Duodenal mucosa (tissue), 2 donors: ENCODE measurements around the gene DLG2.

Experiments used
- H3K27ac ChIP-seq: one replicate; pipeline ENCODE4 v1.7.0; 2013; ENCODE audit warnings: low read depth, low read length
- H3K27me3 ChIP-seq, 2 donors: one replicate each; pipeline ENCODE4 v1.7.0; 2013; ENCODE audit warnings: low read length in 2 of 2, control low read depth in 1 of 2; ENCODE audit not compliant: insufficient read depth in 2 of 2, control insufficient read depth in 1 of 2
- H3K36me3 ChIP-seq, 2 donors: one replicate each; pipeline ENCODE4 v1.7.0; 2013; ENCODE audit warnings: low read length in 2 of 2, control low read depth in 1 of 2; ENCODE audit not compliant: insufficient read depth in 2 of 2, control insufficient read depth in 1 of 2
- H3K4me1 ChIP-seq, 2 donors: one replicate each; pipeline ENCODE4 v1.7.0; 2013; ENCODE audit warnings: low read length in 2 of 2, control low read depth in 1 of 2; ENCODE audit not compliant: insufficient read depth in 2 of 2, control insufficient read depth in 1 of 2
- H3K4me3 ChIP-seq, 2 donors: one replicate each; pipeline ENCODE4 v1.7.0; 2013; ENCODE audit warnings: low read length in 2 of 2, low read depth in 1 of 2
- H3K9ac ChIP-seq, 2 donors: one replicate each; pipeline ENCODE4 v1.7.0; 2013; ENCODE audit warnings: low read length in 2 of 2, low read depth in 1 of 2
- H3K9me3 ChIP-seq, 2 donors: one replicate each; pipeline ENCODE4 v1.7.0; 2013; ENCODE audit warnings: low read length in 2 of 2, control low read depth in 1 of 2; ENCODE audit not compliant: control insufficient read depth in 1 of 2

DLG2 gene

DNA sequence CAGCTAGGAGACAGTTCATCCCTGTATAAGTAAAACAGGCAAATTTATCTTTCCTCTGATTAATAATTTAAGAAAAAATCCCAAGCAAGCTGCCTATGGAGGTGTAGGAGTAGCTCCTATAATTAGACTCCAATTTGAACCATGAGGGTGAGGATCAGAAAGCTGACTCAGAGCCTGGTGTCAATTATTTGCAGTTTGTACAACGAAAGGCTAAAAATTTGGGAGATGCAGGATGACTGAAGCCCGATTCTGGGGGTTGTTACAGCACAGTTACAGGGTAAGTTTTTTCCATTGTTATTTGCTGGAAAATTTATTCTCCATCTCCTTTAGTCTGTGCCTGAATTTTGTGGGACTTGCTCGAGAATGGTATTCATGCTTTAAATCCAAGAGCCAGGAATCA, 1981.6 kb downstream of the DLG2 start:
- Histone ChIP-seq H3K4me3 (no peak overlapping the region), H3K27me3 (no peaks in the 10 kb centered on the region), H3K9me3 (no peaks in the 10 kb centered on the region), H3K4me1 (peaks cover 0 to 11% of the 10 kb centered on the region in 2 donors), H3K9ac (no peak overlapping the region), H3K36me3 (no peaks in the 10 kb centered on the region), H3K27ac (no peak overlapping the region)

DNA sequence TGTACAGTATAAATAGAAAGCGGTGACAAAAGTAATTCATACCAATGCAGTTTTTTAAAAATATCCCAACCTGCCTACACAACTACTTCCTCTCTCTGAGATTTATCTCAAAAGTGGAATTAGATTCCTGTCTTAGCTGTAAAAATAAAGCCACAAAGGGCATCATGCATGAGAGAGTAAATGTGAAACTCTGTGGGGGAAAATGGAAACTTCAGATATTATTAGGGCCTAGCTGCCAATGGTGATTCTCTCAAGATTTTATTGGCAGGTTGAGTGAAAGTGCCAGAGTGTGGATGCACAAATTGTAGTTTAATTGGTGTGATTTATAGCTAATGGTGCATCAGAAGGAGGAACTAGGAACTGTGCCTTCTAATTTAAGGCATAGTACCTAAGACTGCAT, 1984.0 kb downstream of the DLG2 start:
- no peaks in the 10 kb centered on the region for H3K27me3 ChIP-seq
- no peaks in the 10 kb centered on the region for H3K36me3 ChIP-seq
- no peak overlapping the region for H3K4me3 ChIP-seq
- no peaks in the 10 kb centered on the region for H3K4me1 ChIP-seq
- H3K9me3 ChIP-seq = no peaks in the 10 kb centered on the region
- no peak overlapping the region for H3K9ac ChIP-seq
- H3K27ac ChIP-seq = no peak overlapping the region

DNA sequence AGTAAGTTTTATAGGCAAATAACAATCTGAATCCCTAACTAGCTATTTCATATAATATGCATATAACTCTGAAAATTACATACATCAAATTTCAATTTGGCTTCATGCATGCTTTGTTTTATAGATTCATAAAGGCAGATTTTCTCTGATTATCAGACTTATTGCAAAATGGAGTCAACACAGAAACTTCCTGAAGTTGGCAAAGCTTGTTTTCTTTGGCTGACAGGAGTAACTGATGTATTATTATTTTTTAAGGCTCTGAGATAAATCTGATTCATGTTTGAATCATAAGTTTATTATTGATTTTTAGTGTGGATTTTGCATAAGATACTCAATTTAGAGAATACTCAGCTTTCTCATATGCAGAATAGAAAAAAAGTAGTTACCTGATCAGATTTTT, 1984.6 kb downstream of the DLG2 start:
- Histone ChIP-seq H3K9ac (no peak overlapping the region), H3K9me3 (no peaks in the 10 kb centered on the region), H3K4me3 (no peak overlapping the region), H3K27me3 (no peaks in the 10 kb centered on the region), H3K27ac (no peak overlapping the region), H3K36me3 (no peaks in the 10 kb centered on the region), H3K4me1 (no peaks in the 10 kb centered on the region)

DNA sequence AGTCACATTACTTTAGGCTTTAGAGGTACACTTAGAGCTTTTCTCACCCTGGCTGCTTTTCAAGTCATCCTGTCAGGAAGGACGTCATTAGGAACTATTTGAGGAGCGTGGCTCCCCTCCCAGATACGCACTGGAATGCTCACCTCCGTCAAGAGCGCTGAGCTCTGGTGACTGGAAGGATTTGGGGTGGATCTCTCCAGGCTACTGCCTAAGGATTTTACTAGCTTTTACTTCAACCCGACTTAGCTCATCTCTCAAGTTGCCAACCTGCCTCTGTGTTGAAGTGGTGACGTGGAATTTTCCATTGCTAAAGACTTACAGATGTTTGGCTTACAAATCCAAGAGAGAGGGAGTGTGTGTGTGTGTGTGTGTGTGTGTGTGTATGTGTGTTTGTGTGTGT, 1985.6 kb downstream of the DLG2 start:
- Histone ChIP-seq H3K36me3 (no peaks in the 10 kb centered on the region), H3K27me3 (no peaks in the 10 kb centered on the region), H3K27ac (no peak overlapping the region), H3K4me1 (no peaks in the 10 kb centered on the region), H3K4me3 (no peak overlapping the region), H3K9ac (no peak overlapping the region), H3K9me3 (no peaks in the 10 kb centered on the region)

DNA sequence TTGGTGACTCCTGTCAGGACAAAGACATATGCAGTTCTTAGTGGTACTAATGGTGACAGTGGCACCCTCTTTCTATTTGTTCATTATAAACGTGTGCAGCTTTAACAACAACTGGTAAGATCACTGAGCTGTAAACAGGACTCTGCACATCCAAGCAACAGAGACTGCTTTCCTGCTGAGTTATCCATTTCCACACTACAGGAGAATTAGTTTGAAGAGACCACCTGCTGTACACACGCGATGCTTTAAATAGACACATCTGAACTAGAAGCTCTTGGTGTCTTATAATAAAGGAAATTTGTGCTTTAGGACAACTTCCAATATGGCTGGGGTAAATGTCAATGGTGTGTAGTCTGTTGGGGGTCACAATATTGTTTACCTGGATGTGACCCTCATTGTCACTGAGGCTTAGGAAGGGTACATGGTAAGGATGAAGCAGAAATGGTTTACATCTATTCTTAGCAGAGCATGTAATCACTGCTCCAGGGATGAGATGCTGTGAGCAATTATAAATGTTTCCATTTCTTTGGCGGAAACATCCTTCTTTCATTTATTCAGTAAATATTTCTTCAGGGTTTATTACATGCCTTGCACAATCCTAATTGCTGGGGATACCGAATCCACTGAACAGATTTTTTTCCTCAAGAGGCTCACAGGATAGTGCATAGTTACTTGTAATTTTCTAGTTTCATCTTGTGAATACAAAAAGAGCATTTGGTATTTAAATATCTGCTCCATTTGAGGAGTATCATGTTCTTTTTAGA, 1987.0 kb downstream of the DLG2 start:
- Histone ChIP-seq H3K4me1 (no peaks in the 10 kb centered on the region), H3K27ac (no peak overlapping the region), H3K9ac (no peak overlapping the region), H3K27me3 (no peaks in the 10 kb centered on the region), H3K36me3 (no peaks in the 10 kb centered on the region), H3K4me3 (no peak overlapping the region), H3K9me3 (no peaks in the 10 kb centered on the region)

DNA sequence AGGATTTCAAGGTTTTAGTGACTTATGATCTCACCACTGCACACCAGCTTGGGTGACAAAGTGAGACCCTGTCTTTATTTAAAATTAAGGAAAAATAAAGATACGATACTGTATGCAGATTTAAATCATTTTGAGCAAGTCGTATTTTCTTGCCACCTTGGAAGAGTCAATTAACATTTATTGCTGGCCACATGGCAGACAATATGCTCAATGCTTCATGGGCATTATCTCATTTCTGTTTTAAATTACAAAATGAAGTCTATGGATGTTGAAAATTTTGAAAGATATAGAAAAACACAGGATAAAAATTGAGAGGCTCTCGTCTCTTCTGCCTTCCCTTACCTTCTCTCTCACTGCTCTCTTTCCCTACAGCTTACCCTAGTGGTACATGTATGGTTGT, 1992.0 kb downstream of the DLG2 start:
- Histone ChIP-seq H3K9me3 (no peaks in the 10 kb centered on the region), H3K27ac (no peak overlapping the region), H3K4me3 (no peak overlapping the region), H3K9ac (no peak overlapping the region), H3K36me3 (no peaks in the 10 kb centered on the region), H3K4me1 (no peaks in the 10 kb centered on the region), H3K27me3 (peaks cover 0 to 3% of the 10 kb centered on the region in 2 donors)

DNA sequence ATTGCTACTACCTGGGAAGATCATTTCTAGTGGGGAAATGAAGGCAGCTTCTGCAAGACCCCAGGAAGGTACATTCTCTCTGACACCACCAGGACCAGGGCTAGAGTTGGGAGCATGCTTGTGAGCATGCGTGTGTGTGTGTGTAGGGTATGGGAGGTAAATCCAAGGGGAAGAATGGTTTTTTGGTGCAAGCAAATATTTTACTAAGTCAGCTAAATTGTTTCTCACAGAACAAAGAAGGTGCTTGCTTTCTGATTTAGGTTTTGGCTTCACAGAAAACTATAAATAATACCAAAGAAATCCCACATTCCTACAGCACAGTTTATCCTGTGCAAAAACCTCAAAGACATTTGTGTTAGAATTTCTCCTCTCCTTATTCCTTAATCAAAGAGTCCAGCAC, 1996.9 kb downstream of the DLG2 start:
- Histone ChIP-seq H3K4me3 (no peak overlapping the region), H3K4me1 (no peaks in the 10 kb centered on the region), H3K27me3 (peaks cover 0 to 3% of the 10 kb centered on the region in 2 donors), H3K27ac (no peak overlapping the region), H3K9me3 (no peaks in the 10 kb centered on the region), H3K36me3 (no peaks in the 10 kb centered on the region), H3K9ac (no peak overlapping the region)

DNA sequence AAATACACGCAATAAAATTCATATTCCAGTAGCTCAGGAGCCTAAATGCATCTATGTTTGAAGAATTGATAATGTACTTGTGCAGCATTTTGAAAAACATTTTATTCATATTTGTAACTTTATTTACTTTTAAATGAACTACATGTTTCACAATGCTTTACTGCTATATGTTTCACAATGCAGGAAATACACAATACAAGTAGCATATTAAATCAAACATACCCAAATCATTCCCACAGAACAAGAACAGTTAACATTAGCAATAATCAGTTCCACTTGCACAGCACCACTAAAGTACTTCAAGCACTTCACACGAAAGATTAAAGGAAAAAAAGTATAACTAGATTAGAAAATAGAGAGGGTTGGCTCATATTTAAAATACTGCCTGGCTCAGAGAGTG, 1997.4 kb downstream of the DLG2 start:
- Histone ChIP-seq H3K36me3 (no peaks in the 10 kb centered on the region), H3K4me3 (no peak overlapping the region), H3K27ac (no peak overlapping the region), H3K9me3 (no peaks in the 10 kb centered on the region), H3K27me3 (peaks cover 0 to 3% of the 10 kb centered on the region in 2 donors), H3K9ac (no peak overlapping the region), H3K4me1 (no peaks in the 10 kb centered on the region)

GRCh38 chr11:83628622-83629355, 1998.4 kb downstream of the DLG2 start:
- H3K9me3 ChIP-seq = no peaks in the 10 kb centered on the region
- H3K9ac ChIP-seq = no peak overlapping the region
- H3K36me3 ChIP-seq = no peaks in the 10 kb centered on the region
- no peaks in the 10 kb centered on the region for H3K4me1 ChIP-seq
- no peak overlapping the region for H3K4me3 ChIP-seq
- H3K27ac ChIP-seq = no peak overlapping the region
- H3K27me3 ChIP-seq = peaks cover 0 to 3% of the 10 kb centered on the region in 2 donors

- H3K4me3 ChIP-seq = no peak overlapping the region
- H3K9me3 ChIP-seq = no peaks in the 10 kb centered on the region
- no peak overlapping the region for H3K9ac ChIP-seq
- no peaks in the 10 kb centered on the region for H3K36me3 ChIP-seq
- no peak overlapping the region for H3K27ac ChIP-seq
- no peaks in the 10 kb centered on the region for H3K4me1 ChIP-seq
- no peaks in the 10 kb centered on the region for H3K27me3 ChIP-seq
Measured at GRCh38 chr11:83625336-83625735, 2001.8 kb downstream of the DLG2 start.
